ENCODE results near the gene CAMK2D.

The CAMK2D gene

DNA sequence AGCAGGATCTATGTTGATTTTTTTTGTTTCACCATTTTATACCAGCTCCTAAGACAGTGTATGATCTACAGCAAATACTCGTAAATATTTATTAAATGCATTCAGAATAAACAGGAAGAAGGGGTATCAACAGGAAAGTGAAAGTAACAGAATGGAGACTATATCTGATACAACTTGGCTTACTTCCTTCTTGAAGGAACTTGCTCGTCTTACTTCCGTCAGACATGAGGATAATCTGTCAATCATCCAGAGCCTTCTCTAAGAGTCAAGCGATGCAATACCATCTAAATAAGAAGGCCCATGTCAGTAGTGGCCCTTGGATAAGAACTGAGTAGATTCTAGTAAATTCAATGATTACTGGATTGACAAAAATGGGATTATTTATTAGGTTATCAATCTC lies 84.2 kb downstream of the CAMK2D start:
- DNase-seq: no peak

DNA sequence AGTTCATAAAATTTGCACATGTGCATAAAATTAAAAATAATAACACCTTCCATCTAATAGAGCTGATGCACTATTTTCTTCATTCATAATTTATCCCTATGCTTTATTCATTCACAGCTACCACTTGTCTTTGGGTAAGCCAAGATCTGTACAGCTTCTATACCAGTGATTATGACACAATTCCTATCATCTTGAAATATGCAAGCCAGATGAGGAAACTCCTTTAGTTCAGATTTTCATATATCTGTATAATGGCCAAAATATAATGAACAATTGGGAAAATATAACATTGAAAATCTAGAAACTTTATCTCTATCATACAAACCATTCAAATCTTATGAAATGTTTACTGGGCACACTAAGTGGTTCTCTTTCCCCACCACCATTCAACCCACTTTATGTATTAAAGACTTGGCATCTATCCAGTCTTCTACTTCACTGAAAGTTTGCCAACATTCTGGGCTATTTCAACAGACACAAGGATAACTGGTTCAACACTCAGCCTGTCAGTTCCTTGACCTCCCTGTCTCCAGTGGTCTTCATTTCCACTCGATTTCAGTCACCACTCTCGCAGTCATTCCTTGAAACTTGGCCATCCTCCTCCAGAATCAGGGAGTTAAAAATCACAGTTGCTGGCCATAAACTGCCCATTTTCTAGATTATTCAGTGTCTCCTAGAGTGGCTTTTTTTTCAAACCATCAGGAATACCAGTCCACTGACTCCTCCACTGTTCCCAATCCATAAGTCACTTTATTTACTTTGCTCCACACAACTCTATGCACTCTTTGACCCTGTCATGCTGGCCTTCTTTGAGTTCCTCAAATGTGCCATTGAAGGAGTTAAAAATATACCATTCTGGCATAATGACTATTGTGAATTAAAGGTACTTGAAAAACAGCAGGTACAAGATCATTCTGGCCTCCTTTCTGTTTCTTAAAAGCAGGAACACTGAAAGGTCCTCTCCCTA lies 85.5 kb downstream of the CAMK2D start:
- DNase-seq: no peak

- DNase-seq: no peak
Measured at GRCh38 chr4:113674733-113675132, 86.8 kb downstream of the CAMK2D start.

GRCh38 chr4:113674251-113674650 lies 87.3 kb downstream of the CAMK2D start:
- no peak for DNase-seq

- no peak for DNase-seq
Measured at GRCh38 chr4:113673450-113673849, 88.1 kb downstream of the CAMK2D start.

DNA sequence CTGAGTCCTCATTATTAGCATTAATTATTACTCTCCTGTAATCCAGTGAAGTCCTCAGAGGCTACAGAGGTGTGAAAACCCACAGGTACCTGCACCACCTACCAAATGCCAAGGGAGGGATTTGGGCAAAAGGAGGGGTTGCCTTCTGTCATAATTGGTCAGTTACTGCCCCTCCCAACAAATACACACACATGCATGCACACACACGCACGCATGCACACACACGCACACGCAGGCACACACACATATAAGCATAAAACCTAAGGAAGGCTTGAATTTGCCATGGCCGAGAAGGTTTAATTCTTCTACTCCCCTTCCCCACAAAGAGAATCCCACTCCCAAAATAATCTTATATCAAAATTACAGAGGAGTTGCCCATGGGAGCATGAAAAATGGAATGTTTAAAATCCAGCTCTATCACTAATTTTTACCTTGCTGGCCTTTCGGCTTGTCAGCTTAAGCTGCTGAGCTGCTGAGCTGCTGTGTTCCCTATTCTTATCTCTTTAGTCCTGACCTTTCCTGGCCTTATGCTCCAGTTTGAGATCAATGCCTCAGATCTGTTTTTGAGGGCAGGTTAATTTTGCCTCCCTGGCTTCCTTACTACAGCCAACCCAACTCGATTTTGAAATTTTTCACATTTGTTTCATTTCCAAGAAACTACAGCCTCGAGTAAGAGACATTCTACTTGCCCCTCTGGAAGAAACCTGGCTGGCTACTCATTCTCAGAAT lies 95.0 kb downstream of the CAMK2D start:
- DNase-seq: no peak

DNA sequence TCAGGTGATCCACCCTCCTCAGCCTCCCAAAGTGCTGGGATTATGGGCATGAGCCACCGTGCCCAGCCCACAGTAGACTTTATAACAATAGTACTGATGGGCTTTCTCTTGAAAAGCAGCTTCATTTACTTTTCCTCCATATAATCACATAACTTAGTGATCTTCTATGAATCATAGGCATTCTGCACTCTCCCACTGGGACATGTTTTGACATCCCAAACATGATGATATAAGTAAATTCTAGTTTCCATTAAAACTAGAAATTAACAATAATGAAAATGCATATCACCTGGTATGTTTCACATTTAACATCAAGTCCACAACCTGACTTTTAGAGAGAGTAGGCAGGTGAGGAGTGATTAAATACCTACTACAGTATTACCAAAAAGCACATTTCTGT lies 96.5 kb downstream of the CAMK2D start:
- no peak for DNase-seq

GRCh38 chr4:113662581-113662980 lies 99.0 kb downstream of the CAMK2D start:
- no peak for DNase-seq

GRCh38 chr4:113659127-113659526 lies 102.4 kb downstream of the CAMK2D start:
- DNase-seq: no peak

GRCh38 chr4:113657586-113658233 lies 103.8 kb downstream of the CAMK2D start:
- no peak for DNase-seq

DNA sequence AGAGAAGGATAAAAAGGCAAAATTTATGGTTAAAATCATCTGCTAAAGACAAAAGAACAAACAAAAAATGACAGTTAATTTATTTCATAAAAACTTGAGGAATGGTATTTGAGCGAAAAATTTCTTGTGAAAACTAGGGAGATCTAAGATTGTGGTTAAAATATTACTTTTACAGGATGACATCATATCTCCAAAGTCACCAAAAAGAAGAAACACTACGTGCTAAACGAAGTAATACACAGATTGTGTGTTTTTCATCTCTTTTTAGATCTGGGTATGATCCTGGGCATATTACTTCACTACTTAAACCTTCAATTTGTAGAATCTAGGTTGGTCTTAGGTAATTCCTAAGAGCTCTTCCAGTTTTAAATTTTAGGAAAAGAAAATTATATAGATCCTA lies 107.7 kb downstream of the CAMK2D start:
- no peak for DNase-seq

DNA sequence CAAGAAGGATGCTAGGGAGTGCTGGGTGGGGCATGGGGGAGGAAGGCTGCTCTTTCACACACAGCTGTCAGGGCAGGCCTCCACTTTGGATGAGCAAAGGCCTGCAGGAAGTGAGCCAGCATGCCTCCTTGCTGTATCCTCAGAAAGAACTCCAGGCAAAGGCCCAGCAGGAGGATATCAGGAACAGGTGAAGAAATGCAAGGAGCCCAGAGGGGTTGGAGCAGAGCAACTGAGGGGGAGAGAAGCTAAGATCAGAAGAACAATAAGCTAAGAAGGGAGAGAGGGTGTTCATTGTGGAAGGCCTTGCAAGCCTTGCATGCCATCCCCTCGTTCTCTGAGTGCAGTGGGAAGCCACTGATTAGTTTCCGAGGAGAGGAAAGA lies 115.1 kb downstream of the CAMK2D start:
- no peak for DNase-seq

DNA sequence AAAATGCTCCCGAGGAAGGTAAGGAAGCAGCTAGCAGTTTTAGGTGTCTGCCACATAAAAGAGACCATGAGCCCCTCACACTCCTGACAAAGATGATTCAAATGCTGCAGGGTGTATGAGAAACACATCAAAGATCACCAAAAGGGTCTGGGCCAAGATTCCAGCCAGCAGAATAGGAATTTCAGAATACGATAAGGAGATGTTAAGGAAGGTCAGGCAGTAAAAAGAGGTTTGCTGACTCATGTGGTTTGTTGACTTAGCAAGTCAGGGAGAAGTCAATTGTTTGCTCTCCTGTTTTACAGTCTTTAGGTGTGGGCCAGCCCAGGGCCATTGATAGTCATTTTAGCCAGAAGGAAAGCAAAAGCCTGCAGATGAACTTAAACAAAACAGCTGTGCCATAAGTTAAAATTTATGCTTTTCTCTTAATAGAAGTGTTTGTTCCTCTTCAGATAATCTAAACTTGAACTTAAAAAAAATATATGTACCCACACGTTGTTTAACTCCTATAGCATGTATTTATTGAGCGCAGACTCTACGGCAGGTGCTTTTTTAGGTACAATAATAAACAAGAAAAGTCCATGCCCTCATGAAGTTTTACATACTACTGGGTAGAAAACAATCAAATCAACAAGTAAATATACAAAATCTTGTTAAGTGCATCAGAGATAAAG lies 115.6 kb downstream of the CAMK2D start:
- peak in 1 of 2 experiments; percentile 1 for DNase-seq

DNA sequence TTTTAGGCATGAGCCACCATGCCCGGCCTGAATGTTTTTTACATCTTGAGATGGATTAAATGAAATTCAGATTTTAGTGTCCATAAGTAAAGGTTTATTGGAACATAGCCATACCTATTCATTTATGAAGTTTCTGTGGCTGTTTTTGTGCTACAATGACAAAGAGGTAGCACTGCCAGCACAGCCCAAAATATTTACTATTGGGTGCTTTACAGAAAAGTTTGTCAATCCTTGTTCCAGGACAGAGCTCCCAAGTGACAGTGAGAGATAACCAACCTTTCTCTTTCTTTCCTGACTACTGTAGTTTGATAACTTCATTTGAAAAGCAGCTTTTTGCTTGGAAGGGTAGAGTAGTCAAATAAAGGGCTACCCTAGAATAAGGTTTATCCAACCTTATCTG lies 116.2 kb downstream of the CAMK2D start:
- no peak for DNase-seq

DNA sequence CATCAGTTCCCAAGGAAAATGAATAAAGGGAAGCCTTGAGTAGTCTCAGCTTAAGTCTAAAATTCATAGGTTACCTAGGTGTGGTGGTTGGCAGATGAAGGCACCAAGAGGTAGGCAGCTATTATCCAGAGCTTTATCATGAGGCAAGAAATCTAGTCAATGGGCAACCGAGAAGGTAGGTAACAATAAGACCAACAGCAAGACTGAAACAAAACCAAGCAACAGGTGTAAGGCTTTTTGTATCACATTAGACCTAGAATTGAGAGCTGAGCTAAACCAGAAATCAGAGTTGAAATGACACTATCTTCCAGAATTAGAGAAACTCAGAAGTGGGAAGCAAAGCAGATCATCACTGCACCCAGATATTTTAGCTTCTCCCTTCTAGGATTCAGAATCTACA lies 117.1 kb downstream of the CAMK2D start:
- DNase-seq: no peak

- no peak for DNase-seq
Measured at GRCh38 chr4:113643505-113643904, 118.0 kb downstream of the CAMK2D start.

- no peak for DNase-seq
Measured at GRCh38 chr4:113641025-113641431, 120.5 kb downstream of the CAMK2D start.

- no peak for DNase-seq
Measured at GRCh38 chr4:113639326-113639725, 122.2 kb downstream of the CAMK2D start.

DNA sequence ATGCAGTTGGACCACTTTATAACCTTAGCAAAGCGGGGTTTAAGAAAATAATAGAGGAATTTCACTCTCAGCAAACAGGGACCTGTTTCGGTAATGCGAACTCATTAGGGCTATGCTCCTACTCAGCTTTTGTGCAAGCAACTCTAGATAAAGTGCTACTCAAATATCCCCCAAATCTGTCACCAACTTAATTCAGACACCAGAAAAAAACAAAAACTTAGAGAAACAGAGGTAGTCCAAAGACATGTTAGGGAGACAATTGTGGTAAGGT lies 123.0 kb downstream of the CAMK2D start:
- DNase-seq: no peak

DNA sequence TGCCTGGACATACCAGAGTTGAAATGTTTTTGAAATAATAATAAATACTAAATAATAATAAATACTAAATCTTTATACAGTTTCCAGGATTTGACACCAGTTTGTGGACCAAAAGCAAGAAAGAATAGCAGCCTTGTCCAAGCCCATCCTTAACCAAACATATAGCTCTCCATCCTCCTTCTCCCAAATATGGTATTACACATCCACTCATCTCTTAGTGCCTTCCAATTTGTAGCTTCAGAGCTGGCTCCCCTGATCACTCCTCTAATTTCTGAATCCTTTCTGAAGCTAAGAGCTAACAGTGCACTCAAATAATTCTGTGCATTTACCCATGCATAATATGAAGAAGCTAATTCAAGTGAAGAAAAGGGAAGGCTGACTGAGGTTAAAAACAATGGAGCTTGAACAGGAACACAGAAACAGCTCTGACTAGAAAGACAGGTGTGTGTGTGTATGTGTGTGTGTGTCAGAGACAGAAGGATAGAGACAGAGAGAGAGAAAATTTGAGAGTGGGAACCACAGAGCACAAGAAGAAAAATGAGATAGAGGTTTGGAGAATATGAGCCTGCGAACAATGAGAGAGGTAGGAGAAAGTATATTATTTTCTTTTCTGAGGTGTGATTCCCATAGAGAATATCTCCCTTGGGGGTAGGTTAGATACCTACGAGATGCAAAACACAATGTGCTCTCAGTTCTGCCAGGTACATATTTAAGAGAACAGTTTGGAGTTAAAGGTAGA lies 123.5 kb downstream of the CAMK2D start:
- DNase-seq: no peak

DNA sequence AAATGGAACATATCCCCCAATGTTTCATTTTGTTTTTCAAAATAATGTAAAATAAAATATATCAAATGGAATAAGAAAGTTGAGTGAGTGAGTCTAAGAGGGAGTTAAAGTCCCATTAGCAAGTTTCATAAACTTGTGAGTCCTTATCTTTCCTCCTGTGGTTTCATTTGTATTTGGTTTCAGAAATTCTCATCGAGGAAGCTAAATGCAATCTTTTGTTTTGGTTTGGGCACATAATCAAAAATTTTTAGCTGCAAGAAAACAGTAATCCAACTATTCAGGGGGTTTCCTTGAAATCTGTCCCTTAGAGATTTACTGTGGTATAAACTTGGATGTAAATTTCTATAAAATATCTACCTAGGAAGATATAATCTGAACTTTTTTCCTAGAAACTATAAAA lies 124.2 kb downstream of the CAMK2D start:
- DNase-seq: no peak

GRCh38 chr4:113636877-113637276 lies 124.7 kb downstream of the CAMK2D start:
- DNase-seq: no peak

GRCh38 chr4:113636438-113636818 lies 125.1 kb downstream of the CAMK2D start:
- no peak for DNase-seq

Measured in NCI-H1930 (cell line).